ENCODE results near the gene DDX52.
"Not testable (repeated sequence)": the region's sequence is repeated elsewhere in the genome, so short reads cannot be mapped to it uniquely, and the experiment has no call there.

The DDX52 gene

DNA sequence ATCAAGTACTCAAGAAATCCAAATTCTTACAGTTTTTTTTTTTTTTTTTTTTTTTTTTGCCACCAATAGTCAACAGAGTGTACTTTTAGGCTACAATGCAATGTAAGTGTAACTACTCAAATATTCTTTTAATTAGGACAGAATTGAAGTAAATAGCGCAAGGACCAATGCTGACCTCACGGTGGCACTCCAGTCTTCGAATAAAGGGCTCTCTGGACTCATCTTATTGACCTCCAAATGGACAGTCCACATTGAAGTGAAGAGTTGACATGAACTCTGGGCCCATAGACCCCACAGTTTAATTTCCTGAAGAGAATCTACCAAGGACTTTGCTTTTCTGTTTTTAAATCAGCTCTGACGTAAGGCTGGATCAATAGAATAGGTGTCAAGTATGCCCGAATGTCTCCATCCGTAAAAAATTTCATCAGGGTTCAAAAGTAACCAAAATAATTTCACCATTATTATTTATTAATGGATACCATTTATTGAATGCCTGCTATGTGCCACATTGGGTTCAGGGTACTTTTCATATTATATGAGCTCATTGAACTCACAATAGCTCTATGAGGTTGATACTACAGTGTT, 7.3 kb upstream of the DDX52 start:
- DNase-seq, result no peak

DNA sequence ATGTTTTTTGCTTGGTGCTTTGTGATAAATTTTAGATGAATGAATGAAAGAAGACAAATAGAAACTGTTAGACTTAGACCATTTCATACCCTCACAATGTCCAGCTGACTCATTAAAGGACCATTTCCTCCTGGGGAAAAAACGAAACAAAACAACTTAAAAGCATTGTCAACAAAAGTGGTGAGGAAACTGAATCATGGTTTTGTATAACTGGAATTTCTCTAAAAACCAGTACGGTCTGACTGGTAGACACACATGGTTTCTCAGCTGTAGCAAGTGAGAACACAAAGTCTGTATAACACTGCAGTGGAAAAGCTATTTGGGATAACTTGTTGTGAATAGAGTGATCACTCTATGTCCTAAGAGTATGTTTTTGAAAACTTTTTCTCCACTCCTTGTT, 5.3 kb upstream of the DDX52 start:
- DNase-seq, result no peak

DNA sequence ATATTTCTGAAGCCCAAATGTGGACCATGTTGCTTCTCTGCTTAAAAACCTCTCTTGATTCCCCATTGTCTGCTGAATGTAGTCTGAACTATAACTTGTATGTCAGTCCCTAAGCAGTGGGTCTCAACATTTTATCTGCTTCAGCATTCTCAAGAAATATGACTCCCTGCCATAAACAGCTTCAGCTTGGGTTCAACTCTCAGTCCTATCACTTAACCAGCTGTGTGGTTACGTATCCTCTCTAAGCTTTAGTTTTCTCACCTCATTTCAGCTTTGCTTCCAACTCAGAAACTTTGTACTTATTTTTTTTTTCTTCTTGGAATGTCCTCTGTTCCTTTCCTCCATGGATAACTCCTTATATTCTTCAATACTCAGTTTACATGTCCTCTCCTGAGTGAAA, 4.6 kb upstream of the DDX52 start:
- DNase-seq, result no peak

DNA sequence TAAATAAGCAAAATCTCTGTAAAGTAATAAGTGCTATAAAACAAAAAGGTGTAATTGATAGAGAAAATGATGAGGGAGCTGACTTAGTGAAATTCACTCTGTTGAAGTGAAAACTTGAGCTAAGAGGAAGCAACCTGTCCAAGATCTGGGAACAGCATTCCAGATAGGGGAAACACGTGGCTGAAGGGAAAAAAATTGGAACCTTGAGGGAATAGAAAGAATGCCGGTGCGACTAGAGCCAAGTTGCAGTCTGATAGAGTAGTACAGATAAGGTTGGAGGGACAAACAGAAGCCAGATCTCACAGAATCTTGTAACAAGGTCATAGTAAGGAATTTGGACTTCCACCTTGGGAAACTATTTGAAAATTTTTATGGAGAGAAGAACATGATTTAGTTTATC, 623 bp upstream of the DDX52 start:
- DNase-seq, result no peak

DNA sequence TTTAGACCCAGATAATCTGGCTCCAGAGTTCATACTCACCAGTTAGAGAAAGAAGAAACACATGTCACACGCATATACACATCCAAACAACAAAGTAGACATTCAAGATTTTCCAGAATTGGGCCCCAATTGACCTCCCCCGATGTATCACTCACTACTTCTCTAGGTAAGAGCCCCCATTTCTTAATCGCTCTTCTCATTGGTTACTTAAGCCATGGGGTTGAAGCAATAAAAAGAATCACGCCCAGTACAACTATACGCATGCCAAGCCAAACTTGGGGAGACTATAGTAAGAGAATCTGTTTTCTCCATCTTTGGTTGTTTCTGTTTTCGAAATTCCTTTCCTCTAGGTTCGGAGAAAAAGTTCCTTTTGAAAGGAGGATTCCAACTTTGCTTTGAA, 565 bp downstream of the DDX52 start:
- DNase-seq, result no peak

DNA sequence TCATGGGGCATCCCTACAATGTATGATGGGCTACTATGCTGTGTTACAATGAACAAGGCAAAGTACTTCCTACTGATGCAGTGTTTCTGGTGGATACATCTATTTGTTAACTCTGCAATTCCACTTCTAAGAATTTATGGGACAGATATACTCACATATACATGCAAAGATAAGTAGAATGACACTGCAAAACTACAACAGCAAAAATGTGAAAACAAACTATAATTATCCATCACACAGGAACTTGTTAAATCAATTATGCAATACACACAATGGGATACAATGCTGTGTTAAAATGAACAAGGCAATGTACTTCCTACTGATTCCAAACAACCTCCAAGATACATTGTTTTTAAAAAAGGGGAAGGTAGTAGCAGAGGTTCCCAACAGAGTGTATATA, 3.2 kb downstream of the DDX52 start:
- DNase-seq, result no peak

DNA sequence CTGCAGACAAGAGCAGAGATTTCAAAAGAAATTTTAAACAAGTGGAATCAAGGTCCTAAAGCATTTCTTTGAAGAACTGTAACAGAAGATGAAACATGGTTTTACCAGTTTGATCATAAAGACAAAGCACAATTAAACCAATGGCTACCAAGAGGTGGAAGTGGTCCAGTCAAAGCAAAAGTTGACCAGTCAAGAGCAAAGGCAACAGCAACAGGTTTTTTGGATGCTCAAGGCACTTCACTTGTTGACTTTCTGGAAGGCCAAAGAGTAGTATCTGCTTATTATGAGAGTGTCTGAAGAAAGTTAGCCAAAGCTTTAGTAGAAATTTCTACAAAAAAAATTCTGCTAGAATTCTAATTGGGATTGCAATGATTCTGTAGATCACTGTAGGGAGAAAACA, 5.3 kb downstream of the DDX52 start:
- DNase-seq, result no peak

DNA sequence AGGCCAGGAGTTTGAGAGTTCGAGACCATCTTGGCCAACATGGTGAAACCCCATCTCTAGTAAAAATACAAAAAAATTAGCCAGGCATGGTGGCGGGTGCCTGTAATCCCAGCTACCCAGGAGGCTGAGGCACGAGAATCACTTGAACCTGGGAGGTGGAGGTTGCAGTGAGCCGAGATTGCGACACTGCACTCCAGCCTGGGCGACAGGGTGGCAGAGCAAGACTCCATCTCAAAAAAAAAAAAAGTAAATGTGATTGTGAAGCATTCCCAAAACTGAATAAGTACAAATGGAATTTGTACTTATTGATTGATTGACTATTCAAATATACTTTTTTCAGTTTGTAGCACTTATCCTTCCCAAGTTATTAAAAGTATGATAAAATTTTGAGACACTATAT, 26.8 kb downstream of the DDX52 start:
- not testable (repeated sequence) for DNase-seq

DNA sequence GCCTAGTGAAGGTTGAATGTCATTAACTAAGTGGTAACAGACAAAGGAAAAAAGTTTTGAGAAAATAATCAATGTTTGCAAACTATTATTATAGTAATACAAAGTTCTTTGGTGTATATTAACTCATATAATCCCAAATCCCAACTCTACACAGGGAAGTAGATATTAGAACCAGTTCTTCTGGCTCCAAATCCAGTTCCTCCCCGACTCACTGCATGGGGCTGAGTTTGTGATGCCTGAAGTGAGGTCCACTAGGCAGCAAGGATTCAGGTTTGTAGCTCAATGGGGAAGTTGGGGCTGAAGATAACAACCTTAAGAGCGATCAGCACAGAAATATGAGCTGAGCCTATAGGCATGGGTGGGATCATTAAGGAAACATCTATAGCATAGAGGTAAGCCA, 28.4 kb downstream of the DDX52 start:
- DNase-seq, result no peak

DNA sequence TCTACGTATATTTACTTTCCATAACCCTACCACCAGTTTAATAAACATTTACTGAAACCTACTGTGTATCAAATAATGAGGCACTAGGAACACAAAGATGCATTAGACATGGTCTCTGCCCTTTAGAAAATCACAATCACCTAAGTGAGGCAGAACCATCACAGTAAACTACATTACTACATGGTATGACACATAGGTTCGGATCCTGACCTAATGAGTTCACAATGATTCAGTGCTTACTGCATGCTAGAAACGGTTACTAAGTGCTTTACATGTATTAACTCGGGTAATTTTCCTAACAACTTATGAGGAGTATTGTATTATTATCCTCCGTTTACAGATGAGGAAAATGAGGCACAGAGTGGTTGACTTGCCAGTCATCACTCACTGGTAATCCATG, 28.9 kb downstream of the DDX52 start:
- DNase-seq, result no peak

DNA sequence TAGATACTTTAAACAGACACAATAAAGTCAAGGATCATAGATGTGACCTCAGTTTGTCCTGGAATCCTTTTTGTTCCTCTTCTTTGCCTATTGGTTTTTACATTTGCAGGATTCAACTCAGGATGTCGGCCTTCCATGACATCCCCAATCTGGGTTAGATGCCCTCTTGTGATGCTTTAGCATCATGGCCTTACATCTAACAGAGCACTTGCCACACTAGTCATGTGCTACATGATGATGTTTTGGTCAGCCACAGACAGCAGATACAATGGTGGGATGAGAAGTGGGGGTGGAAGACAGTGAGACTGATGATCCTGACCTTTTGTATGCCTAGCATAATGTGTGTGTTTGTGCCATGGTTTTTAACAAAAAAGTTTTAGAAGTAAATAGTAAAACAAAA, 32.3 kb downstream of the DDX52 start:
- DNase-seq, result no peak

DNA sequence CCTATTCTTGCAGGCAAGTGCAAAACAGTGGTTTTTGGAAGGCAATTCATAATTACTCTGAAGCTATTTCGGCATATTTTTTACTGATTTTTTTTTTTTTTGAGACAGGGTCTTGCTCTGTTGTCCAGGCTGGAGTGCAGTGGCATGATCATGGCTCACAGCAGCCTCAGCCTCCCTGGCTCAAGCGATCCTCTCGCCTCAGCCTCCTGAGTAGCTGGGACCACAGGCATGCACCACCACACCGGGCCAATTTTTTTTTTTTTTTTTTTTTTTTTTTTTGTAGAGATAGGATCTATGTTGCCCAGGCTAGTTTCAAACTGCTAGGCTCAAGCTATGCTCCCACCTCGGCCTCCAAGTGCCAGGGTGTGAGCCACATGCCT, 33.2 kb downstream of the DDX52 start:
- not testable (repeated sequence) for DNase-seq

DNA sequence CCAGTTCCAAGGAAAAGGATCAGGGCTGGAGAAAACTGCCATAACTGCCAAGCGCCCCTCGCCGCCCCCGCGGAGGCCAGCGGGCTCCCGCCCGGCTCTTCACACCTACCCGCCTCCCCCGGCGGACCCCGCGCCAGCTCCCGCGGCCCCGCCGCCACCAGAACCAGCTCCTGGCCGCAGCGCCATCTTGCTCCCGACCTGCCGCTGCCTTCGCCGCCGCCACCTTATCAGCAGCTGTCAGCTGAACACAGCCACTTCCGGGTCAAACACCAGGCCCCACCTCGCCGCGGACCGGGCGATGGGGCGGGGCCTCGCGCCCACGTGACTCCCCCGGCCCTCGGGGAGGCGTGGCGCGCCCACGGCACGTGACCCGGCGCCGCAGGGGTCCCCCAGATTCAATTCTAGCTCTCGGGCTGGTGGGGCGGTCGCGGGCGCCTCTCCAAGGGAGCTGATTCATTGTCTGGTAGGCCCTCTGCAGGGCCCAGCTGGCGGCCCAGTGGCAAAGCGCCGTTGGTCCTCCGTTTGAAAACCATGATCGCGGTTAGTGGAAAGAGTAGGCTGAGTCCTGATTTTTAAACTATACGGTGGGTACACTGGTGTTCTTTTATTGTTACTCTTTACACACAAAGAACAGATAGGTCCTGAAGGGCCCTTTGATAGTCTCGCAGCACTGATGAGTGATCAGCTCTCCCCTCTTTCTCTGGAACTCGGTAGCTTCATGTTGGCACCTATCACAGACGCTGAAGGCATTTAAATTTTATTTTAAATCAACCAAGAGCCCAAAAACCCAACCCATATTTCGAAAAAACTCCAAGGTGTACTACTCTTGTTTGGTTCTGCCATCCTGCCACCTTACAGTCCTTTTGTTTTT, 33.8 kb downstream of the DDX52 start, which contains the start of gene SYNRG:
Gene SYNRG (minus strand): TSS at position 249 of the 871 bp plus-strand sequence. CDS start 63 bp downstream, at position 186.
- peak; percentile 74 for DNase-seq

DNA sequence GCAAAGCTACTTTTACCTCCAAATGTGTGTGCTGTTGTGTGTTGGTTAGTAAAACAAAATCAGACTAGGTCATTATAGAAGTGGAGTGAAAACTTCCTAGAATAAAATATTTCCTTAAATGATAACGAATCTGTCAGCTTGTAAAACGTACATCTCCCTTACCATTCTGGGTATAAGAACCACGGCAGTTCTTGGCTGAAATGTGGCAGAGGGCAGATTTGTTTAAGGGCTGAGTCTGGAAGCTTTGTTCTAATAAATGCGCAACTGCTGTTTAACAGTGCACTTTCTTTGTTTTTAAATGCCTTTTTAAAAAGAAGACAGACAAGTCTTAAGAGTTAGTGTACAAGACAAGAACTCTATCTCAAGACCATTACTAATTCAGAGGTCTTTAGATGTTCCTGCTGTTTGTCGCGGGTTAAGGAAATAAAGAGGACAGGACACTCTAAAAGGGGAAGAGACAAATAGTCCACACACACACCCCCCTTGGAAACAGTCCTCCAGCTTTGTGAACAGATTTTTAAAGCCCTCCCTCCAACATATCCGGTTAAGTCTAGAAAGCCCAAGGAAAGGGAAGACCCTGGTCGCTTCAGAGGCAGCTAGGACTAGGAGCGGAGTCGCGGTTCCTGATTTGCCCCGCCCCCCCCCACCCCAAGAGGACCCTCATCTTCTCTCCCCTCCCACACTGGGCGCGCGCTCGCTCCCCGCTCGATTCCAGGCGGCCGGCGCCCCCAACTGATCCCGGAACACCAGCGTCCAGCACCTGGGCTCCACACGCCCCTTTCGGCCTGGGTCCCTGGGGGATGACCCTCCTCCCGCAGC, 34.7 kb downstream of the DDX52 start:
- no peak for DNase-seq

DNA sequence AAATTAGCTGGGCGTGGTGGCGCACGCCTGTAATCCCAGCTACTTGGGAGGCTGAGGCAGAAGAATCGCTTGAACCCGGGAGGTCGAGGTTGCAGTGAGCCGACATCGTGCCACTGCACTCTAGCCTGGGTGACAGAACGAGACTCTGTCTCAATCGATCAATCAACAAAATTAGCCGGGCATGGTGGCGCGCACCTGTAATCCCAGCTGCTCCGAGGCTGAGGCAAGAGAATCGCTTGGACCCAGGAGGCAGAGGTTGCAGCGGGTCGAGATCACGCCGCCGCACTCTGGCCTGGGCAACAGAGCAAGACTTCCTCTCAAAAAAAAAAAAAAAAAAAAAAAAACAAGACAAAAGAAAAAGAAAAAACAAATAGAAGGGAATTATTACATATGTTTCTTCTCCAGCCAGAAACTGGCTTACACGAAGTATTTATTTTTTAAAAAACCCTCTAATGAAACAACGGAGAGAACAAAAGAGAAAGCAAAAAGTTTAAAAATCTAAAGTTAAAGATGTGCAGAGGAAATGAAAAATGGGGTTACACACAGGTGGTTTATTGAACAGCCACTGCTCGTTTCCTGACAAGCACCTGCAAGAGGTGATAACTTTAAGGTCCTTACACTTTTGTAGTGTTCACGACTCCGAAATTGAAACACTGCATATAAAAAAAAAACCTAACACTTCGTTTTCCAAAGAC, 35.5 kb downstream of the DDX52 start:
- DNase-seq, result no peak

DNA sequence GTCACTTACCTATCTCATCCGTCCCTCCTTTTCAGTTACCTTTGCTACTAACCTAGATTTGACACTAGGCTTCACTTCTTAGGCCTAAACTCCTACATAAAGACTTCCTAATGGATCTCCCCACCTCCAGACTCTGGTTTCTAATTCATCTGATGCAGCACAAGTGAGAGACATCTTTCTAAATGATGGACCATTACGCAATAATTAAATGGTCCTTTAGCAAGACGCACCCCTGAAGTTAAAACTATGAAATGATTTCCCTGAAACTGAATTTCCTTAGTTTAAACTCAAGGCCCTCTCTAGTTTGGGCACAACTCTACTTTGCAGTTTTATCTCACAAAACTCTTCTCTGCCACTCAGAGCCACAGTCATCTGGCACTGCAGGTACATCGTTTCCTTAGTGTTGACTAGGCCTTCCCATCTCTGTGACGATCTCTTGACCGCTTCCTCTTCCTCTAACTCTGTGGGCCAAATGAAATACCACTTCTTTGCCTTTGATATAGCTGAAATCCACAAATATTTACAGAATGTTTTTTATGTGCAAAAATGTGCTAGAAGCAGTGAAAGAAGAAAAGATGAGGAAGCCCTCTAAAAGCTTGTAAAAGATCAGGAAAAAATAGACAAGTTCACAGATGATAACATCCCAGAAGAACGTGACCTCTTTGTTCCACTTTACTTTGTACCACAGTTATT, 37.3 kb downstream of the DDX52 start:
- DNase-seq, result no peak

DNA sequence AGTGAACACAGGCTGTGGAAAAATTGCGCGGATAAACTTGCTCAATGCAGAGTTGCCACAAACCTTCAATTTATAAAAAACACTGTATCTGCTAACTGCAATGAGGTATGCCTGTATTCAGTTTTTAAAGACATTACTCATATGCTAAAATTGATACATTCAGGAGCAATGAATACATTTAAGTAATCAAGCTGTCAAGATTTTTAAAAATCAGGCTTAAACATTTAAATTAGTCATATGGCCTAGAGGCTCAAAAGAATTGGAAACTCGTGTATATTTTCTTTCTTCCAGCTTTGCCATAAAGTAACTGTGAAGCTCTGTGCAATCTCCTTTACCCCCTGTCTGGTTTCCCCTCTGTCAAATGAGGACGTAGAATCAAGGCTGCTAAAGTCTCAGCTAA, 38.2 kb downstream of the DDX52 start:
- no peak for DNase-seq

DNA sequence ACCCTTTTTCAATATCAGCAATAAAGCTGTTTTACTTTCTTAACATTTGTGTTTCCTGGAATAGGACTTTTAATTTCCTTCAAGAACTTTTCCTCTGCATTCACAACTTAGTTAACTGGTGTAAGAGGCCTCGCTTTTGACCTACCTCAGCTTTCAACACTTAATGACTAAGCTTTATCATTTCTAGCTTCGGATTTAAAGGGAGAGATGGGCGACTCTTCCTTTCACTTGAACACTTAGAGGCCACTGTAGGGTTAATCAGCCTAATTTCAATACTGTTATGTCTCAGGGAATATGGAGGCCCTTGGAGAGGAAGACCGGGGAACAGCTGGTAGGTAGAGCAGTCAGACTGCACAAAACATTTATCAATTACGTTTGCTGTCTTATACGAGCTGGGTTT, 38.7 kb downstream of the DDX52 start:
- DNase-seq, result no peak

DNA sequence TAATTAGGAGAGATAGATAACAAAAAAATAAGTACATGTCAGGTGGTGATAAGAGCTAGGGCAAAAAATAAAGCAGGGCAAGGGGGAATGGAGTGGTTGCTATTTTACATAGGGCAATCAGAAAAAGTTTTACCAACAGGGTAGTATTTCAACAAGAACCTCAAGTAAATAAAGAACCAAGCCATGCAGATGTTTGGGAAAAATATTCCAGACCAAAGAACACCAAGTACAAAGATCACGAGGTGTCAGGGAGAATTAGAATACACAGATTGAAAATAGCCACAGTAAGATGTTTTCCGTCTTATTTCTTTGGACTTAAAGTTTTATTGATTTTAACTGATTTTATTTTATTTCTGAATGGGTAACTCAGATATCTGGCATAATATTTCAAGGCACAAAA, 45.1 kb downstream of the DDX52 start:
- no peak for DNase-seq

DNA sequence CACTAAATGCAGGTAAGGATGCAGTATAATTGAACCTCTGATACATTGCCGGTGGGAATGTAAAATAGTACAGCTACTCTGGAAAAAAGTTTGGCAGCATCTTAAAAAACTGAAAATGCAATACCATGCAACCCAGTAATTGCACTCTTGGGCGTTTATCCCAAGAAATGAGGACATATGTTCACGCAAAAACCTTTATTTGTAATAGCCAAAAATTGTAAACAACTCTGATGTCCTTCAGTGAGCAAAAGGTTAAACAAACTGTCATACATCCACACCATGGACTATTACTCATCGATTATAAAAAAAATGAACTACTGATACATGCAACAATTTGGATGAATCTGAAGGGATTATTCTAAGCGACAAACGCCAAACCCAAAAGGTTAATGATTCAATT, 51.0 kb downstream of the DDX52 start:
- DNase-seq, result no peak

DNA sequence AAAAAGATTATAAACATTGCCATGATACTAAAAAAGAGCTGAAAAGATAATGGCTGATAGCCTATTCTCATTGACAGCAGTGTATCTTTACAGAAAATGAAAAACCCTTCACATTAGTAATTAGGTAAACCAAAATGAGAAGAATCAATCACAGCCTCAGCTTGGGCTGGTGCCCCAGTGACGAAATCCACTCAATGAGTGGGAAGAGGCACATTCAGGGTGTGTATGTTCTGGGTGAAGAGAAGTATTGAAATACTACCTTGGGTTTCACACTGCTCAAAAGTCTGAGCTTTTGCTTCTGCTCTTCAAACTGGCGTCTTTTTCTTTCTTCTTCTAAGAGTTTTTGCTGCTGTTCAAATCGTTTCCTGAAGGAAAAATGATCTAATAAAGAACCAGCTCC, 58.2 kb downstream of the DDX52 start:
- DNase-seq, result no peak

DNA sequence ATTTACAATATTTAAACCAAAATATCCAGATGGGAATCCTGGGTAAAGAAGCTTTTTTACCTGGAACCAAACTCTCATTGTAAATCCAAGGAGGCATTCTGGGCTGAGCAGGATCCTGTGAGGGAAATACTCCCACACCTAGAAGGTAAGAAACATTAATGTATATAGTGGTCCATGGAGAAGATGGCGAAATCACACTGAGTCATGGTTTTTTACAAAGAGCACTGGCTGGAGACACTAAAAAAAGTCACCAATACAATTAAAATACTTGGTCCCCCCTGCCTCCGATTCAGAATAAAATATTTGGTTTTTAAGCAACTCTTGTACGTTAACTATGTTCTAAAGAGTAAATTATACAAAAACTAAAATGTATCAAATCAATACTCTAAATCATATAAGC, 67.0 kb downstream of the DDX52 start:
- DNase-seq, result no peak

DNA sequence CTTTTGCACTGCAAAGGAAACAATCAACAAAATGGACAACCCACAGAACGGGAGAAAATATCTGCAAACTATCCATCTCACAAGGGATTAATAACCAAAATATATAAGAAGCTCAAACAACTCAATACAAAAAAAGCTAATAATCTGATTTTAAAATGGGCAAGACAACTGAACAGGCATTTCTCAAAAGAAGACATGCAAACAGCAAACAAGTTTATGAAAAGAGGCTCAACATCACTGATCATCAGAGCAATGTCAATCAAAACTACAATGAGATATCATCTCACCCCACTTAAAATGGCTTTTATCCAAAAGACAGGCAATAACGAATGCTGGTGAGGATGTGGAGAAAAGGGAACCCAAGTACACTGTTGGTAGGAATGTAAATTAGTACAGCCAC, 68.8 kb downstream of the DDX52 start:
- DNase-seq, result no peak
